K562 (cell line): Measurements from ENCODE around the gene ZNF236. TPM values are rescaled to one million over a fixed set of nuclear protein-coding genes. Genes with fewer than 3 reads are reported as not detected.

Source experiments
- ATF1 ChIP-seq, 2 experiments: fragments of 450-650 bp in 1 of 2; IDR thresholded peaks; 2 replicates each; pipeline ENCODE4 v1.6.1; 2016; ENCODE audit warnings: missing compliant biosample characterization in 1 of 2, missing genetic modification characterization in 1 of 2
- CTBP1 ChIP-seq: fragments of 450-650 bp; IDR thresholded peaks from 2 replicates; pipeline ENCODE4 v1.6.1; 2016; ENCODE audit warnings: borderline replicate concordance
- polyA plus RNA-seq, 8 experiments: library from polyadenylated mRNA; depleted of rRNA in 4 of 8; stranded (reverse) in 5 of 8; unstranded in 3 of 8; fragments of >200 nt; fragmentation: Nextera tagmentation in 2 of 8; fragmentation: Illumina TruSeq in 1 of 8; extraction: Ambion mirVana in 2 of 8; extraction: Trizol in 1 of 8; gene quantifications; 2 replicates each; pipeline versions ENCODE4 v1.2.1 to v1.2.3, GENCODE V29; 2011 to 2014; ENCODE audit warnings: inconsistent platforms in 1 of 8, missing spikeins in 1 of 8
- total RNA-seq, 7 experiments: library from RNA; depleted of rRNA in 6 of 7; stranded (reverse); fragments of >200 nt in 6 of 7; fragmentation: Illumina TruSeq in 2 of 7; extraction: Trizol in 2 of 7; gene quantifications; 2 replicates each; pipeline versions ENCODE4 v1.2.1 to v1.2.3, GENCODE V29; 2011 to 2021; ENCODE audit warnings: low replicate concordance in 1 of 7
- TF ChIP-seq, protein P1 (sequence below), 2 experiments: fragments of 450-650 bp; formaldehyde crosslinking in 1 of 2; IDR thresholded peaks; 2 replicates each; pipeline versions ENCODE4 v1.4.0 to v1.6.1; 2014 to 2020; ENCODE audit warnings: mild to moderate bottlenecking in 2 of 2, borderline replicate concordance in 1 of 2, low read depth in 1 of 2
- TF ChIP-seq, protein P2 (sequence below): sonication (generic); formaldehyde crosslinking; IDR thresholded peaks from 2 replicates; pipeline ENCODE4 v1.8.1; 2023; ENCODE audit warnings: mild to moderate bottlenecking, missing genetic modification reagents

ZNF236 gene
- total and polyA plus RNA-seq, 9 of the 15 experiments (the other 6 are each of a cell fraction or from before 2014, with no cell fraction given), result 0.35 to 8.7 (median 3.4) TPM

GRCh38 chr18:76982841-76983583 lies 160.7 kb downstream of the ZNF236 start (continued):
- TF ChIP-seq, protein P1, sequence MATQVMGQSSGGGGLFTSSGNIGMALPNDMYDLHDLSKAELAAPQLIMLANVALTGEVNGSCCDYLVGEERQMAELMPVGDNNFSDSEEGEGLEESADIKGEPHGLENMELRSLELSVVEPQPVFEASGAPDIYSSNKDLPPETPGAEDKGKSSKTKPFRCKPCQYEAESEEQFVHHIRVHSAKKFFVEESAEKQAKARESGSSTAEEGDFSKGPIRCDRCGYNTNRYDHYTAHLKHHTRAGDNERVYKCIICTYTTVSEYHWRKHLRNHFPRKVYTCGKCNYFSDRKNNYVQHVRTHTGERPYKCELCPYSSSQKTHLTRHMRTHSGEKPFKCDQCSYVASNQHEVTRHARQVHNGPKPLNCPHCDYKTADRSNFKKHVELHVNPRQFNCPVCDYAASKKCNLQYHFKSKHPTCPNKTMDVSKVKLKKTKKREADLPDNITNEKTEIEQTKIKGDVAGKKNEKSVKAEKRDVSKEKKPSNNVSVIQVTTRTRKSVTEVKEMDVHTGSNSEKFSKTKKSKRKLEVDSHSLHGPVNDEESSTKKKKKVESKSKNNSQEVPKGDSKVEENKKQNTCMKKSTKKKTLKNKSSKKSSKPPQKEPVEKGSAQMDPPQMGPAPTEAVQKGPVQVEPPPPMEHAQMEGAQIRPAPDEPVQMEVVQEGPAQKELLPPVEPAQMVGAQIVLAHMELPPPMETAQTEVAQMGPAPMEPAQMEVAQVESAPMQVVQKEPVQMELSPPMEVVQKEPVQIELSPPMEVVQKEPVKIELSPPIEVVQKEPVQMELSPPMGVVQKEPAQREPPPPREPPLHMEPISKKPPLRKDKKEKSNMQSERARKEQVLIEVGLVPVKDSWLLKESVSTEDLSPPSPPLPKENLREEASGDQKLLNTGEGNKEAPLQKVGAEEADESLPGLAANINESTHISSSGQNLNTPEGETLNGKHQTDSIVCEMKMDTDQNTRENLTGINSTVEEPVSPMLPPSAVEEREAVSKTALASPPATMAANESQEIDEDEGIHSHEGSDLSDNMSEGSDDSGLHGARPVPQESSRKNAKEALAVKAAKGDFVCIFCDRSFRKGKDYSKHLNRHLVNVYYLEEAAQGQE (IDR thresholded peaks at IDR 0.05; ENCODE audit: borderline replicate concordance), result peak; percentile 60; the same call in 1 of the 2 replicates
- TF ChIP-seq, protein P1 (CRISPR knock-in tag; IDR thresholded peaks at IDR 0.05; ENCODE audit: low read depth), result no peak
- TF ChIP-seq, protein P2, sequence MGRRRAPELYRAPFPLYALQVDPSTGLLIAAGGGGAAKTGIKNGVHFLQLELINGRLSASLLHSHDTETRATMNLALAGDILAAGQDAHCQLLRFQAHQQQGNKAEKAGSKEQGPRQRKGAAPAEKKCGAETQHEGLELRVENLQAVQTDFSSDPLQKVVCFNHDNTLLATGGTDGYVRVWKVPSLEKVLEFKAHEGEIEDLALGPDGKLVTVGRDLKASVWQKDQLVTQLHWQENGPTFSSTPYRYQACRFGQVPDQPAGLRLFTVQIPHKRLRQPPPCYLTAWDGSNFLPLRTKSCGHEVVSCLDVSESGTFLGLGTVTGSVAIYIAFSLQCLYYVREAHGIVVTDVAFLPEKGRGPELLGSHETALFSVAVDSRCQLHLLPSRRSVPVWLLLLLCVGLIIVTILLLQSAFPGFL (CRISPR knock-in tag), result no peak
- TF ChIP-seq ATF1 (CRISPR knock-in tag; IDR thresholded peaks at IDR 0.05) (no peak), ATF1 (tag; IDR thresholded peaks at IDR 0.05) (0 out of 2 replicates have a peak, but pooled peaks have one; percentile 15), CTBP1 (peak; percentile 35; the same call in 1 of the 2 replicates)
- TF ChIP-seq, all 486 proteins: peak for 9
